Keratinocyte (primary cell): ENCODE data around the gene CNIH2. TPM values are rescaled to one million over a fixed set of nuclear protein-coding genes. Genes with fewer than 3 reads are reported as not detected.

ENCODE experiments used
- DNase-seq: peaks from one replicate; pipeline ENCODE4 v3.0.0-alpha.2; 2011; ENCODE audit warnings: low read depth, missing footprints, low spot score
- FAIRE-seq: peaks from 2 replicates; lab custom pipeline; 2011; peaks lifted over from hg19 to GRCh38; lab: Jason Lieb, UNC
- H2AFZ ChIP-seq: 2 replicates; pipeline ENCODE4 v1.6.0; 2012; ENCODE audit warnings: low read length, control low read depth, inconsistent platforms; ENCODE audit not compliant: control insufficient read depth
- H3K27ac ChIP-seq: 2 replicates; pipeline ENCODE4 v1.5.1; 2011; ENCODE audit warnings: low read length; ENCODE audit not compliant: control insufficient read depth, insufficient read depth
- H3K27me3 ChIP-seq: 3 replicates; pipeline ENCODE4 v1.6.0; 2011; ENCODE audit warnings: low read length; ENCODE audit not compliant: control insufficient read depth, insufficient read depth; ENCODE audit errors: extremely low read depth
- H3K36me3 ChIP-seq, 2 experiments: 2 replicates in 1 of 2; 3 replicates in 1 of 2; pipeline ENCODE4 v1.5.1; 2011; ENCODE audit warnings: low read length in 2 of 2, mild to moderate bottlenecking in 1 of 2; ENCODE audit not compliant: control insufficient read depth in 2 of 2, insufficient read depth in 2 of 2; ENCODE audit errors: extremely low read depth in 1 of 2
- H3K4me1 ChIP-seq: 3 replicates; pipeline ENCODE4 v1.5.1; 2011; ENCODE audit warnings: low read length; ENCODE audit not compliant: control insufficient read depth, insufficient read depth; ENCODE audit errors: extremely low read depth
- H3K4me2 ChIP-seq: 3 replicates; pipeline ENCODE4 v1.6.0; 2011; ENCODE audit warnings: low read depth, low read length; ENCODE audit not compliant: control insufficient read depth, insufficient read depth; ENCODE audit errors: extremely low read depth
- H3K4me3 ChIP-seq, 3 experiments: fragments of 200-600 bp in 1 of 3; sonication (generic) in 1 of 3; 2 replicates in 2 of 3; 3 replicates in 1 of 3; pipeline ENCODE4 v1.5.1; 2011 to 2016; ENCODE audit warnings: low read length in 3 of 3, mild to moderate bottlenecking in 3 of 3, control low read depth in 2 of 3, inconsistent platforms in 1 of 3, low read depth in 1 of 3, mixed read lengths in 1 of 3, mixed run types in 1 of 3, moderate library complexity in 1 of 3; ENCODE audit not compliant: control insufficient read depth in 2 of 3, insufficient read depth in 2 of 3; ENCODE audit errors: extremely low read depth in 1 of 3
- H3K79me2 ChIP-seq: 2 replicates; pipeline ENCODE4 v1.6.0; 2012; ENCODE audit warnings: low read length; ENCODE audit not compliant: control insufficient read depth, insufficient read depth
- H3K9ac ChIP-seq: 3 replicates; pipeline ENCODE4 v1.6.0; 2011; ENCODE audit warnings: low read length; ENCODE audit not compliant: control insufficient read depth, insufficient read depth; ENCODE audit errors: extremely low read depth
- H3K9me1 ChIP-seq: 3 replicates; pipeline ENCODE4 v1.6.0; 2011; ENCODE audit warnings: low read length; ENCODE audit not compliant: control insufficient read depth, insufficient read depth; ENCODE audit errors: extremely low read depth
- H3K9me3 ChIP-seq: 2 replicates; pipeline ENCODE4 v1.5.1; 2012; ENCODE audit warnings: low read depth, low read length; ENCODE audit not compliant: control insufficient read depth
- H4K20me1 ChIP-seq: 3 replicates; pipeline ENCODE4 v1.6.0; 2011; ENCODE audit warnings: low read length; ENCODE audit not compliant: control insufficient read depth, insufficient read depth; ENCODE audit errors: extremely low read depth
- CTCF ChIP-seq, 3 experiments: IDR thresholded peaks in 1 of 3; conservative IDR thresholded peaks in 1 of 3; optimal IDR thresholded peaks in 1 of 3; 2 replicates in 2 of 3; 3 replicates in 1 of 3; pipeline versions ENCODE3 to v1.5.1; 2011; ENCODE audit warnings: low read length in 3 of 3, mild to moderate bottlenecking in 3 of 3, moderate library complexity in 2 of 3, control low read depth in 1 of 3, inconsistent platforms in 1 of 3; ENCODE audit not compliant: insufficient read depth in 2 of 3; ENCODE audit errors: extremely low read depth in 1 of 3
- EZH2 ChIP-seq: IDR thresholded peaks from one replicate; pipeline ENCODE4 v1.6.1; 2012; ENCODE audit warnings: inconsistent platforms, mild to moderate bottlenecking, low read length, moderate library complexity
- dilution Hi-C: fragments of 300-500 bp; cut with MboI; formaldehyde crosslinking; loops from one replicate; pipeline ENCODE4 v1.7.0; 2020; ENCODE audit warnings: low sequenced_read_pairs; ENCODE audit not compliant: extremely low pct_ligation_motif_present
- polyA plus RNA-seq, 5 experiments: library from polyadenylated mRNA; depleted of rRNA in 3 of 5; stranded (reverse) in 3 of 5; stranded (forward) in 1 of 5; unstranded in 1 of 5; fragments of >200 nt; gene quantifications; 1 replicate in 1 of 5; 2 replicates in 3 of 5; 3 replicates in 1 of 5; pipeline versions ENCODE4 v1.2.1 to v1.2.3, GENCODE V29; 2011 to 2012; ENCODE audit warnings: missing spikeins in 2 of 5, low read depth in 1 of 5, low replicate concordance in 1 of 5

Gene CNIH2
- polyA plus RNA-seq, 1 donor (not counting 4 experiments of a cell fraction or from before 2014, with no cell fraction given): 0.17 TPM

GRCh38 chr11:66323684-66324083 lies 45.7 kb downstream of the CNIH2 start:
- no peak for FAIRE-seq
- TF ChIP-seq EZH2 (no peak), CTCF (optimal IDR thresholded peaks at IDR 0.05 in 1 of 3, IDR thresholded peaks at IDR 0.05 in 1 of 3, conservative IDR thresholded peaks at IDR 0.05 in 1 of 3; ENCODE audit: extremely low read depth in 1 of 3, insufficient read depth in 2 of 3, low read length in 3 of 3) (no peak)

GRCh38 chr11:66324664-66325063 lies 46.7 kb downstream of the CNIH2 start:
- Histone ChIP-seq H2AFZ (no peak overlapping the region), H3K9ac (no peak overlapping the region), H3K27ac (no peak overlapping the region), H3K4me2 (no peak overlapping the region), H4K20me1 (no peaks in the 10 kb centered on the region), H3K27me3 (no peaks in the 10 kb centered on the region), H3K4me3 (no peak overlapping the region), H3K36me3 (no peaks in the 10 kb centered on the region), H3K4me1 (peaks cover 37% of the 10 kb centered on the region), H3K9me1 (no peaks in the 10 kb centered on the region), H3K79me2 (no peaks in the 10 kb centered on the region), H3K9me3 (no peaks in the 10 kb centered on the region)
- no peak for DNase-seq
- TF ChIP-seq EZH2: no peak
- no peak for TF ChIP-seq CTCF (optimal IDR thresholded peaks at IDR 0.05 in 1 of 3, IDR thresholded peaks at IDR 0.05 in 1 of 3, conservative IDR thresholded peaks at IDR 0.05 in 1 of 3; ENCODE audit: extremely low read depth in 1 of 3, insufficient read depth in 2 of 3, low read length in 3 of 3)
- dilution Hi-C loops: no loop called here
- no peak for FAIRE-seq

More at GRCh38 chr11:66323684-66324083, 45.7 kb downstream of the CNIH2 start:
- no peak overlapping the region for H2AFZ ChIP-seq
- no peaks in the 10 kb centered on the region for H4K20me1 ChIP-seq
- H3K27ac ChIP-seq: no peak overlapping the region
- H3K79me2 ChIP-seq: no peaks in the 10 kb centered on the region
- no peaks in the 10 kb centered on the region for H3K27me3 ChIP-seq
- H3K4me1 ChIP-seq: peaks cover 36% of the 10 kb centered on the region
- dilution Hi-C loops: no loop called here
- H3K36me3 ChIP-seq: no peaks in the 10 kb centered on the region
- H3K9me1 ChIP-seq: no peaks in the 10 kb centered on the region
- H3K4me3 ChIP-seq: no peak overlapping the region
- H3K9me3 ChIP-seq: no peaks in the 10 kb centered on the region
- no peak overlapping the region for H3K4me2 ChIP-seq
- no peak for DNase-seq
- H3K9ac ChIP-seq: no peak overlapping the region
